Epithelial cell of esophagus (primary cell): Measurements from ENCODE around the gene ZCCHC14.
A peak's percentile ranks its signal among the peaks of the same experiment; 100 is the strongest.
"Not testable (repeated sequence)": the region's sequence is repeated elsewhere in the genome, so short reads cannot be mapped to it uniquely, and the experiment has no call there.

Source experiments
- DNase-seq: peaks from one replicate; pipeline ENCODE4 v3.0.0; 2010; ENCODE audit warnings: low read depth
- H3K4me3 ChIP-seq: 2 replicates; pipeline ENCODE4 v1.5.1; 2011; ENCODE audit warnings: mild to moderate bottlenecking, low read length, control low read depth
- TF ChIP-seq, protein P1 (sequence below): IDR thresholded peaks from 2 replicates; pipeline ENCODE4 v1.5.1; 2011; ENCODE audit warnings: low read depth, mild to moderate bottlenecking, low read length, control low read depth, inconsistent platforms; ENCODE audit not compliant: insufficient read depth; ENCODE audit errors: missing control alignments

ZCCHC14 gene

DNA sequence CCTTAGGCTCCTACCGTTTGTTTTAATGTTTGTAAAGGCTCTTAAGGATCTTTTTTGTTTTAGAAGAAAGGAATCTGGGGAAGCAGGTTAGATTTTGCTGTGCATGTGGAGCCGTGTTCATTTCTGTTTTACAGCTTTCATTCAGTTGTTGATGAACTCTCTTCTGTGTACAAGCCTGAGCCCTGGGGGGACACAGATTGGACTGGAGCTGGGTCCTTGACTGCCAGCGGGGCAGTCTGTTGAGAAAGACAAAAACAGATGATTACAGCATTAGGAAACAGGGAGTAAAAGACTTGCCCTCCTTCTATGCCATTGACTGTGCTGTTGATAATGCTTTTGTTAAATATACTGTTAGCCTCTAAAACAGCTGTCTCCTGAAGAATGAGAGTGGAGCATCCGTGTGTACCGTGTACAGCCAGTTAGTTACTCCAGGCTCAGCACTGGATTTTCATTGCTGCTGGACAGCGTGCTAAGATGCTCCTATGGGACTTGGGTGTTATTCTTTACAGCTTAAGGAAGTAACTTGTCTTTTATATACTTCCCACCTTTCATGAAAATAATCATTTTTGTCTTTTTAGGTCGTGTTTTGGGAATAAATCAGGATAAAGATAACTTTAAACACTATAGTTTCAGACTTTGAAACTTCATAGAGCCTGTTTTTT, 97.5 kb downstream of the ZCCHC14 start:
- TF ChIP-seq, protein P1, sequence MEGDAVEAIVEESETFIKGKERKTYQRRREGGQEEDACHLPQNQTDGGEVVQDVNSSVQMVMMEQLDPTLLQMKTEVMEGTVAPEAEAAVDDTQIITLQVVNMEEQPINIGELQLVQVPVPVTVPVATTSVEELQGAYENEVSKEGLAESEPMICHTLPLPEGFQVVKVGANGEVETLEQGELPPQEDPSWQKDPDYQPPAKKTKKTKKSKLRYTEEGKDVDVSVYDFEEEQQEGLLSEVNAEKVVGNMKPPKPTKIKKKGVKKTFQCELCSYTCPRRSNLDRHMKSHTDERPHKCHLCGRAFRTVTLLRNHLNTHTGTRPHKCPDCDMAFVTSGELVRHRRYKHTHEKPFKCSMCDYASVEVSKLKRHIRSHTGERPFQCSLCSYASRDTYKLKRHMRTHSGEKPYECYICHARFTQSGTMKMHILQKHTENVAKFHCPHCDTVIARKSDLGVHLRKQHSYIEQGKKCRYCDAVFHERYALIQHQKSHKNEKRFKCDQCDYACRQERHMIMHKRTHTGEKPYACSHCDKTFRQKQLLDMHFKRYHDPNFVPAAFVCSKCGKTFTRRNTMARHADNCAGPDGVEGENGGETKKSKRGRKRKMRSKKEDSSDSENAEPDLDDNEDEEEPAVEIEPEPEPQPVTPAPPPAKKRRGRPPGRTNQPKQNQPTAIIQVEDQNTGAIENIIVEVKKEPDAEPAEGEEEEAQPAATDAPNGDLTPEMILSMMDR, result no peak
- H3K4me3 ChIP-seq, result no peak overlapping the region
- DNase-seq, result no peak

DNA sequence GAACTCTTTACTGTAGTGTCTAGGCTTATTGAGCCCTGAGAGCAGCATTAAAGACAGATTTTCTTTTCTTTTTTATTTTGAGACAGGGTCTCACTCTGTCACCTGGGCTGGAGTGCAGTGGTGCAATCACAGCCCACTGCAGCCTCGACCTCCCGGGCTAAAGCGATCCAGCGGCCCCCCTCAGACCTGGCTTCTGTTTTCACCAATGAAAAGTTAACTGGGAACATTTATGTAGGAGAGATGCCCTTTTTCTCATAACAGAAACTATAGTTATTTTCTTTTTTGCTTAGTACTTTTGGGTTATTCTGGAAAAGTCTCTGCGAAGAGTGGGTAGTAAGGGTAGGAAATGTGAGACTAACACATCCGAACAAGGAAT, 99.2 kb downstream of the ZCCHC14 start:
- no peak for DNase-seq
- peak overlapping the region; percentile 68 for H3K4me3 ChIP-seq
- TF ChIP-seq, protein P1, result no peak

DNA sequence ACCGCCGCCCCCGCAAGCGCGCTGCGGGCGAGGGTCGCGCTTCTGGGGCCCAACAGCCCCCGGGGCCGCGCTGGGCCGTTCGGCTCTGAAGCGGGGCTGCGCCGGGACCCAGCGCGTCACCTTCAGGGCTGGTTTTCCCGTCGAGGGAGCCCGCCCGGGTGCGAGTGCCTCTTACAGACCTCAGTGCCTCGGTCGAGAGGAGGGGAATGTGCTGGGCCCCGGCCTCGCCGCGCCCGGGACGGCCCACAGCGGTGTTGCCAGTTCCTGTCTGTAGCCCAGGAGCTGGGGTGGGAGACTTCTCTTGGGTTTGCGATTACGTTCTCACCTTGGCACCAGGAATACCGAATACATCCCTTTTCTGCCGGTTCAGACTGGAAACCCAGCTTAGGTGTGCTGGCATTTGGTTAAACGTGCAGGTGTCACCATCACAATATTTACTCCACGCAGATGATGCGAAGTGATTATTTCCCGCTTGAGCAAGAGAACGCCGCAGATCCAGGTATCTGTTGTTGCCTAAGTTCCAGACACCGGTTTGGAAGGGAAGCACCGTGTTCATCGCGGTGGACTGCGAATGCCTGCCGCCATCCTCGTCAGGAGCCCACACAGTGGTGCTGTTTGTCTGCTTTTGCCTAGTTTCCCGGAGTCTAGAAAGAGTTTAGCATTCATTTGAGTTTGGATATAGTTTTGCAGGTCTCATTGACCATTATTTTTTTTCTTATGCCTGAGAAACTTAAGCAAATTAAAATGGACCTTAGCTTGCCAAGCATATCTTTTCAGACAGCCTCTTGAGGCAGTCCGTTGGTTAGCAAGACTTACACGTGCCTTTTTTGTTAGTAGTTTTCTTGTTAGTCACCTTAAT, 99.8 kb downstream of the ZCCHC14 start:
- peak; percentile 63 for DNase-seq
- peak overlapping the region; percentile 68 for H3K4me3 ChIP-seq
- TF ChIP-seq, protein P1, result peak; percentile 30

DNA sequence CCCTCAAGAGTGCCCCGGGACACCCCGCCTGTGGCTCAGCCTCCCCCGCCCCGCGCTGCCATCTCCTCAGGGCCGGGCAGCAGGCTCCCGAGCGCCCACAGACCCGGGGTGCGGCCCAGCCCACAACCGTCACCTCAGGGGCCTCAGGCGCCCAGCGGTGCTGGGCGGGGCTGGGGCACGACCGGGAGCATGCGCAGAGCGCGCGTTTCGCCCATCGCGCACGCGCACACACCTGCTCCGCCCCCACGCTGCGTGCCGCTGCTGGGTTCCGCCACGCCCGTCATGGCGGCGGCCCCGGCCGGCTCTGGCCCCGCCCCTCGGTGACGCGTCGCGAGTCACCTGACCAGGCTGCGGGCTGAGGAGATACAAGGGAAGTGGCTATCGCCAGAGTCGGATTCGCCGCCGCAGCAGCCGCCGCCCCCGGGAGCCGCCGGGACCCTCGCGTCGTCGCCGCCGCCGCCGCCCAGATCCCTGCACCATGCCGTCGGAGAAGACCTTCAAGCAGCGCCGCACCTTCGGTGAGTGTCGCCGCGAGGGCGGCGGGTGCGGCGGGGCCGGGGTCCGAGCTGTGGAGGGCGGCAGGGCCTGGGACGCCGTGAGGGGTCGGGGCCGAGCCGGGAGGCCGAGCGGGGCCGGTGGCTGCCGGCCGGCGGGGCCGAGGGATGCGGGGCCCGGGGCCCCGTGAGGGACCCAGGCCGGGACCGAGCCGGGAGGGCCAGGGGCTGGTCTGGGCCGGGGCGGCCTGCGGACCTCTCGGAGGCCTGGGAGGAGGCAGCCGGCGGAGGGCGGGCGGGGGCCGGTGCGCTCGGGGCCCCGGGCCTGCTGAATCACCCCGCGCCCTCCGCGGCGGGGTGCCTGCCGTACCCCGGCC, 100.6 kb downstream of the ZCCHC14 start, which contains the start of gene MAP1LC3B:
MAP1LC3B (plus strand) TSS at position 387 of the 871 bp plus-strand sequence; CDS start at position 479, 92 bp downstream.
- TF ChIP-seq, protein P1, result no peak
- peak within 1 kb of the TSS; percentile 68 for H3K4me3 ChIP-seq
- DNase-seq, result peak; percentile 96

DNA sequence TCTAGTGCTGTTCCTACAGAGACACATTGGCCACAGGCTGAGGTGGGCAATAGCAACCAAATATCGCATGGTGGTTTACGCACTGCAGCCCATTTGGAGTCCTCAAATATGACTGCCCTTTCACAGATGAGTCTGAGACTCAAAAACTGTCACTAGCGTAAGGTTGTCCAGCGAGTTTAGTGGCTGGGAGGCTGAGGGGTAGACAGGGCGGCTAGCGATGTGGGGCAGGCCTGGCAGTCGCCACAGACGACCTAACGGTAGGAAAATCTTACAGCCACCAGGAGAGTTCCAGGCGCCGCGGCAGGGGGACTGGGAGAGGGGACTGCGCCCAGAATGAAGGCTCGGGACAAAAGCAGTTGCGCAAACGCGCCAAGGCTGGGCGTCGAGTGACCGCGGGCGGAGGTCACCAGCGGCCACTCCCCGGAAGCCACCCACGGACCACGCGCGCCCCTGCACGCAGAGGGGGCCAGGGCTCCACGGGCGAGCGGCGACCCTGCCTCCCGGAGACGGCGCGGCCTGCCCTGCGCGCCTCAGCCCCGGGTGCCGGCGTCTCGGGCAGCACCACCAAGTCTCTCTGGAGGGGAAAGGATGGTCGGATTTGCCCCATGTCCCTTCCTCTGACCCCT, 101.4 kb downstream of the ZCCHC14 start:
- DNase-seq, result no peak
- TF ChIP-seq, protein P1, result no peak
- peak overlapping the region; percentile 59 for H3K4me3 ChIP-seq

DNA sequence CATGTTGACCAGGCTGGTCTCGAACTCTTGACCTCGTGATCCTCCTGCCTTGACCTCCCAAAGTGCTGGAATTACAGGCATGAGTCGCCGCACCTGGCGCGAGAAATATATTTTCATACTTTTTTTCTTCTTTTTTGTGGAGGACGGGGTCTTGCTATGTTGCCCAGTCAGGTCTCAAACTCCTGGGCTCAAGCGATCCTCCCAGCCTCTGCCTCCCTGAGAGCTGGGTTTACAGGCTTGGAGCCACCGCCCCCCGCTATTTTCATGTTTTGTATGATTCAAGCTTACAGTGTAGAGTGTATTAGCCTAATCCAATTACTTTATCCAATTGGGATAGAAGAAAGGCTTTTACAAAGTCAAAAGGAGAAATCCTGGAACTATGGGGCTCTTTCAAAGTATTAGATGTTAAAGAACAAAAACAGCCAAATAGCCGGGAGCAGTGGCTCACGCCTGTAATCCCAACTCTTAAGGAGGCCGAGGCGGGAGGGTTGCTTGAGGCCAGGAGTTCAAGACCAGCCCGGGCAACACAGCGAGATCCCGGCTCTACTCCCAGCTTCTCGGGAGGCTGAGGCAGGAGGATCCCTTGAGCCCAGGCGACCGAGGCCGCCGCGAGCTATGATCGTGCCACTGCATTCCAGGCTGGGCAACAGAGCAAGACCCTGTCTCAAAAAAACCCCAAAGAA, 102.0 kb downstream of the ZCCHC14 start:
- H3K4me3 ChIP-seq, result no peak overlapping the region
- no peak for DNase-seq
- TF ChIP-seq, protein P1, result no peak

DNA sequence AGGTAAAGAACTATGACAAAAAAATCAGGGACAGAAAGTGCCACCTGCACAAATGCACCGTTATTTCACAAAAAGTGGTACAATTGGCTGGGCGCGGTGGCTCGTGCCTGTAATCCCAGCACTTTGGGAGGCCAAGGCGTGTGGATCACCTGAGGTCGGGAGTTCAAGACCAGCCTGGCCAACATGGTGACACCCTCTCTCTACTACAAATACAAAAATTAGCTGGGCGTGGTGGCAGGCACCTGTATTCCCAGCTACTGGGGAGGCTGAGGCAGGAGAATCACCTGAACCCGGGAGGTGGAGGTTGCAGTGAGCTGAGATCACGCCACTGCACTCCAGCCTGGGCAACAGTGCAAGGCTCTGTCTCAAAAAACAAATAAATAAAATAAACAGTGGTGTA, 102.9 kb downstream of the ZCCHC14 start:
- DNase-seq, result not testable (repeated sequence)

More for the DNA sequence above, 102.9 kb downstream of the ZCCHC14 start:
- not testable (repeated sequence) for H3K4me3 ChIP-seq
